ENCODE results near the gene RGS7. TPM values are rescaled to one million over a fixed set of nuclear protein-coding genes. Genes with fewer than 3 reads are reported as not detected.
"Not testable (repeated sequence)": the region's sequence is repeated elsewhere in the genome, so short reads cannot be mapped to it uniquely, and the experiment has no call there.

Gene RGS7
- total RNA-seq, 1 donor from 2014 or later: not detected

GRCh38 chr1:240985081-240985480, 371.9 kb downstream of the RGS7 start:
- no peak overlapping the region for H3K4me3 ChIP-seq
- H3K27me3 ChIP-seq: no peaks in the 10 kb centered on the region
- H3K36me3 ChIP-seq: no peaks in the 10 kb centered on the region
- no peak for DNase-seq (ENCODE audit: extremely low spot score in 2 of 2)
- TF ChIP-seq, protein P1, sequence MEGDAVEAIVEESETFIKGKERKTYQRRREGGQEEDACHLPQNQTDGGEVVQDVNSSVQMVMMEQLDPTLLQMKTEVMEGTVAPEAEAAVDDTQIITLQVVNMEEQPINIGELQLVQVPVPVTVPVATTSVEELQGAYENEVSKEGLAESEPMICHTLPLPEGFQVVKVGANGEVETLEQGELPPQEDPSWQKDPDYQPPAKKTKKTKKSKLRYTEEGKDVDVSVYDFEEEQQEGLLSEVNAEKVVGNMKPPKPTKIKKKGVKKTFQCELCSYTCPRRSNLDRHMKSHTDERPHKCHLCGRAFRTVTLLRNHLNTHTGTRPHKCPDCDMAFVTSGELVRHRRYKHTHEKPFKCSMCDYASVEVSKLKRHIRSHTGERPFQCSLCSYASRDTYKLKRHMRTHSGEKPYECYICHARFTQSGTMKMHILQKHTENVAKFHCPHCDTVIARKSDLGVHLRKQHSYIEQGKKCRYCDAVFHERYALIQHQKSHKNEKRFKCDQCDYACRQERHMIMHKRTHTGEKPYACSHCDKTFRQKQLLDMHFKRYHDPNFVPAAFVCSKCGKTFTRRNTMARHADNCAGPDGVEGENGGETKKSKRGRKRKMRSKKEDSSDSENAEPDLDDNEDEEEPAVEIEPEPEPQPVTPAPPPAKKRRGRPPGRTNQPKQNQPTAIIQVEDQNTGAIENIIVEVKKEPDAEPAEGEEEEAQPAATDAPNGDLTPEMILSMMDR (IDR thresholded peaks at IDR 0.05): no peak
- TF ChIP-seq POLR2AphosphoS5 (IDR thresholded peaks at IDR 0.05; ENCODE audit: insufficient read depth in 1 of 2, low read depth in 1 of 2) (no peak), POLR2A (IDR thresholded peaks at IDR 0.05) (no peak)
- H3K9me3 ChIP-seq: no peaks in the 10 kb centered on the region
- intact Hi-C loops (cut with DNase I): no loop called here
- no peak overlapping the region for H3K27ac ChIP-seq
- H3K4me1 ChIP-seq: no peaks in the 10 kb centered on the region

DNA sequence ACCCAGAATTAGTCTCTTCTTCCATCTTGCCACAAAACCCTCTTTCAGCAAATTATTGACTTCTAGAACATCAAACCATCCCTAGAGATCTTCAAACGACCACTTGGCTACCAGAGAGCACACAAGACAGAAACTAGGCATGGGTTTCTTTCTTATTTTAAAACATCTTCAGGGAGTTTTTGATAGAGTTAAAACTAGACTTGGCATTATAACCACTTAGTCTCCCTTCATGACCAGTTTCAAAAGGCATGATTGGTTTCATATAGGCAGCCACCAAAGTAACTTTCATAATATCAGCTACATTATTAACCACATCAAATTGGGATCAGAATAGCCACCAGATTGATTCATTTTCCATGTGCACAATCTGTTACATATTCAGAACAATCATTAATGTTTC, 376.7 kb downstream of the RGS7 start:
- Histone ChIP-seq H3K27me3 (no peaks in the 10 kb centered on the region), H3K4me3 (no peak overlapping the region), H3K36me3 (no peaks in the 10 kb centered on the region), H3K9me3 (no peaks in the 10 kb centered on the region), H3K27ac (no peak overlapping the region), H3K4me1 (no peaks in the 10 kb centered on the region)
- TF ChIP-seq, protein P1 (IDR thresholded peaks at IDR 0.05): no peak
- no peak for TF ChIP-seq POLR2AphosphoS5 (IDR thresholded peaks at IDR 0.05; ENCODE audit: insufficient read depth in 1 of 2, low read depth in 1 of 2)
- no peak for TF ChIP-seq POLR2A (IDR thresholded peaks at IDR 0.05)
- intact Hi-C loops (cut with DNase I): no loop called here
- DNase-seq (ENCODE audit: extremely low spot score in 2 of 2): no peak

- DNase-seq (ENCODE audit: extremely low spot score in 2 of 2): no peak
- TF ChIP-seq, protein P1 (IDR thresholded peaks at IDR 0.05): no peak
- no peak for TF ChIP-seq POLR2AphosphoS5 (IDR thresholded peaks at IDR 0.05; ENCODE audit: insufficient read depth in 1 of 2, low read depth in 1 of 2)
- no peak for TF ChIP-seq POLR2A (IDR thresholded peaks at IDR 0.05)
- Histone ChIP-seq H3K4me1 (no peaks in the 10 kb centered on the region), H3K27me3 (no peaks in the 10 kb centered on the region), H3K4me3 (no peak overlapping the region), H3K36me3 (no peaks in the 10 kb centered on the region), H3K27ac (no peak overlapping the region), H3K9me3 (no peaks in the 10 kb centered on the region)
- intact Hi-C loops (cut with DNase I): no loop called here
These were observed 380.3 kb downstream of the RGS7 start for GRCh38 chr1:240976685-240977084.

DNA sequence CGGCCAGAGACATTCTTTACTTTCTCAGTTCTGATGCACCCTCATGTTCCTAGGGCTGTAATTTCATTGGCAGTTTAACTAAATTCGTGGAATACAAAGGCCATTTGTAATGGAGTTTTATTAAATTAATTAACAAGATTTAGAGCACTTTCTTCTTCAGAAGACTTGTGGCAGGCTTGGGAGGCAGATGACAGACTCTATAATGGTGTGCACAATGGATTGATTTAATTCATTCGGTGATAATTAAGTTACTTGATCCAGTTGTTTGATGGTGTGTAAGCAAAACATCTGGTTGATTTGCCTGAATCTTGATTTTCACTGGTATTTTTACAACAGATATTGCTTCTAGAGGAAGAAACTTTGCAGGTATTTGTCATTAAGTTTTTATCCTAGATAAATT, 383.1 kb downstream of the RGS7 start:
- no peaks in the 10 kb centered on the region for H3K9me3 ChIP-seq
- no peaks in the 10 kb centered on the region for H3K4me1 ChIP-seq
- intact Hi-C loops (cut with DNase I): no loop called here
- H3K27me3 ChIP-seq: no peaks in the 10 kb centered on the region
- no peak overlapping the region for H3K4me3 ChIP-seq
- no peak for DNase-seq (ENCODE audit: extremely low spot score in 2 of 2)
- TF ChIP-seq, protein P1 (IDR thresholded peaks at IDR 0.05): no peak
- TF ChIP-seq POLR2AphosphoS5 (IDR thresholded peaks at IDR 0.05; ENCODE audit: insufficient read depth in 1 of 2, low read depth in 1 of 2) (no peak), POLR2A (IDR thresholded peaks at IDR 0.05) (no peak)
- H3K36me3 ChIP-seq: no peaks in the 10 kb centered on the region
- no peak overlapping the region for H3K27ac ChIP-seq

DNA sequence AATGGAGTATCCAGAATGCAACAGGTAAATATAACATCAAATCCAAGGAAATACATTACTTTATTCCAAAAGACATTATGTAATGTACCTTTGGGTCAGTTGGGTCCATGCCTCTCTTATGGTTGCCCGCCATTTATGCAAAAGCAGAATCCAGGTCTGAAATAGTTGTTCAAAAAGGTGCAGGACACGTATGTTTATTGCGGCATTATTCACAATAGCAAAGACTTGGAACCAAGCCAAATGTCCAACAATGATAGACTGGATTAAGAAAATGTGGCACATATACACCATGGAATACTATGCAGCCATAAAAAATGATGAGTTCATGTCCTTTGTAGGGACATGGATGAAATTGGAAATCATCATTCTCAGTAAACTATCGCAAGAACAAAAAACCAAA, 384.9 kb downstream of the RGS7 start:
- H3K27me3 ChIP-seq; DNase-seq (ENCODE audit: extremely low spot score in 2 of 2); H3K36me3 ChIP-seq; H3K4me3 ChIP-seq; H3K4me1 ChIP-seq; H3K9me3 ChIP-seq; H3K27ac ChIP-seq; intact Hi-C loops (cut with DNase I): not testable (repeated sequence)

- intact Hi-C loops (cut with DNase I): no loop called here
- no peak overlapping the region for H3K4me3 ChIP-seq
- H3K27ac ChIP-seq: no peak overlapping the region
- no peaks in the 10 kb centered on the region for H3K9me3 ChIP-seq
- TF ChIP-seq, protein P1 (IDR thresholded peaks at IDR 0.05): no peak
- TF ChIP-seq POLR2A (IDR thresholded peaks at IDR 0.05) (no peak), POLR2AphosphoS5 (IDR thresholded peaks at IDR 0.05; ENCODE audit: insufficient read depth in 1 of 2, low read depth in 1 of 2) (no peak)
- no peaks in the 10 kb centered on the region for H3K27me3 ChIP-seq
- H3K36me3 ChIP-seq: no peaks in the 10 kb centered on the region
- H3K4me1 ChIP-seq: no peaks in the 10 kb centered on the region
- no peak for DNase-seq (ENCODE audit: extremely low spot score in 2 of 2)
These were observed 386.8 kb downstream of the RGS7 start for GRCh38 chr1:240970253-240970652.

Measured in vagina (tissue), 2 donors.